C4-2B (cell line): ENCODE results near the gene RUNX3.

ENCODE experiments used
- H3K27ac ChIP-seq: fragments of 450-650 bp; 2 replicates; pipeline ENCODE4 v1.5.1; 2017
- CTCF ChIP-seq: fragments of 450-650 bp; conservative IDR thresholded peaks from 2 replicates; pipeline ENCODE4 v1.5.1; 2017; ENCODE audit warnings: mild to moderate bottlenecking
- ZFX ChIP-seq: fragments of 450-650 bp; IDR thresholded peaks from 2 replicates; pipeline ENCODE4 v1.6.1; 2017

RUNX3 gene

GRCh38 chr1:24904731-24905354, 25.2 kb downstream of the RUNX3 start:
- TF ChIP-seq ZFX: no peak
- no peak for TF ChIP-seq CTCF
- no peak overlapping the region for H3K27ac ChIP-seq

GRCh38 chr1:24903955-24904730, 25.9 kb downstream of the RUNX3 start:
- TF ChIP-seq ZFX (no peak), CTCF (no peak)
- no peak overlapping the region for H3K27ac ChIP-seq

GRCh38 chr1:24903560-24903954, 26.5 kb downstream of the RUNX3 start:
- H3K27ac ChIP-seq: no peak overlapping the region
- TF ChIP-seq CTCF: no peak
- no peak for TF ChIP-seq ZFX

- TF ChIP-seq ZFX: no peak
- no peak for TF ChIP-seq CTCF
- H3K27ac ChIP-seq: no peak overlapping the region
These were observed 27.0 kb downstream of the RUNX3 start for GRCh38 chr1:24903011-24903461.

GRCh38 chr1:24902471-24902891, 27.6 kb downstream of the RUNX3 start:
- H3K27ac ChIP-seq: no peak overlapping the region
- TF ChIP-seq ZFX: no peak
- TF ChIP-seq CTCF: no peak

- no peak overlapping the region for H3K27ac ChIP-seq
- TF ChIP-seq ZFX (no peak), CTCF (no peak)
These were observed 28.1 kb downstream of the RUNX3 start for GRCh38 chr1:24901791-24902470.
